Bronchial epithelial cell (primary cell): Measurements from ENCODE around the gene NKTR. TPM values are rescaled to one million over a fixed set of nuclear protein-coding genes. Genes with fewer than 3 reads are reported as not detected.

ENCODE experiments used
- DNase-seq: peaks from one replicate; pipeline ENCODE4 v3.0.0-alpha.2; 2010; ENCODE audit warnings: low read depth
- FAIRE-seq: peaks from 2 replicates; lab custom pipeline; 2011; peaks lifted over from hg19 to GRCh38; lab: Jason Lieb, UNC
- H3K27me3 ChIP-seq: 2 replicates; pipeline ENCODE4 v1.5.1; 2011; ENCODE audit warnings: low read length; ENCODE audit not compliant: control insufficient read depth, insufficient read depth
- H3K36me3 ChIP-seq: 2 replicates; pipeline ENCODE4 v1.5.1; 2011; ENCODE audit warnings: low read length; ENCODE audit not compliant: control insufficient read depth, insufficient read depth
- H3K4me3 ChIP-seq: 2 replicates; pipeline ENCODE4 v1.5.1; 2011; ENCODE audit warnings: mild to moderate bottlenecking, low read depth, low read length, control low read depth
- total RNA-seq: library from RNA; depleted of rRNA; stranded (reverse); fragments of >200 nt; gene quantifications from 2 replicates; pipeline ENCODE4 v1.2.1, GENCODE V29; 2014
- TF ChIP-seq, protein P1 (sequence below): IDR thresholded peaks from 2 replicates; pipeline ENCODE4 v1.5.1; 2011; ENCODE audit warnings: mild to moderate bottlenecking, moderate library complexity, low read length, control low read depth, inconsistent platforms; ENCODE audit not compliant: insufficient read depth, severe bottlenecking

The NKTR gene
- total RNA-seq, 1 donor from 2014 or later: 33.4 TPM

DNA sequence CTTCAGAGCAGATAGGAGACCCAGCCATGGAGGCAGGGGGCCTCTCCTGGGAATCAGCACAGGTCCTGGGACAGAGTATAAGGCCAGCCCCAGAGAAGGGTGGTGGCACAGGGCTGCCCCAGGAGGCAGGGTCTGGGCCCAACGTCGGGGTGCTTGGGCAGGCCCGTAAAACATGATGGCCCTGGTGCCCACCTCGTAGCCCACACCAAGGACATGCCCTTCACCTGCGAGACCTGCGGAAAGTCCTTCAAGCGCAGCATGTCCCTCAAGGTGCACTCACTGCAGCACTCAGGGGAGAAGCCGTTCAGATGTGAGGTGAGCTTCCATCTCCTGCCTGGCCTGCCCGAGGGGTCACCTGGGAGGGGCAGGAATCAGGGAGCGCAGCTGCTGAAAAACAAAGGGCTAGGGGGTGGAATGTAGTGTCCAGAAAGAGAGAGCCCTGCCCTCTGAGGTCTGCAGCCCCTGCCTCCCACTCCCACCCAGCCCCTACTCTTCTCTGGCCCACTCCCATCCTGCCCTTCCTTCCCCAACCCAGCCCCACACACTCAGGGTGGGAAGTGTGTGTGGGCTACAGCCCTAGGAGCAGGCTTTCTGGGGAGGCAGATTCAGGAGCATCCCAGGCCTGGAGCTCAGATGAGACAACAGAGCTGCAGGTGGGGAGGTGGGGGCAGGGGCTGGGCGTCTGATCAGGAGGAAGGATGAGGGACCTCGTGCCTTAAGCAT lies 62.5 kb downstream of the NKTR start:
- TF ChIP-seq, protein P1, sequence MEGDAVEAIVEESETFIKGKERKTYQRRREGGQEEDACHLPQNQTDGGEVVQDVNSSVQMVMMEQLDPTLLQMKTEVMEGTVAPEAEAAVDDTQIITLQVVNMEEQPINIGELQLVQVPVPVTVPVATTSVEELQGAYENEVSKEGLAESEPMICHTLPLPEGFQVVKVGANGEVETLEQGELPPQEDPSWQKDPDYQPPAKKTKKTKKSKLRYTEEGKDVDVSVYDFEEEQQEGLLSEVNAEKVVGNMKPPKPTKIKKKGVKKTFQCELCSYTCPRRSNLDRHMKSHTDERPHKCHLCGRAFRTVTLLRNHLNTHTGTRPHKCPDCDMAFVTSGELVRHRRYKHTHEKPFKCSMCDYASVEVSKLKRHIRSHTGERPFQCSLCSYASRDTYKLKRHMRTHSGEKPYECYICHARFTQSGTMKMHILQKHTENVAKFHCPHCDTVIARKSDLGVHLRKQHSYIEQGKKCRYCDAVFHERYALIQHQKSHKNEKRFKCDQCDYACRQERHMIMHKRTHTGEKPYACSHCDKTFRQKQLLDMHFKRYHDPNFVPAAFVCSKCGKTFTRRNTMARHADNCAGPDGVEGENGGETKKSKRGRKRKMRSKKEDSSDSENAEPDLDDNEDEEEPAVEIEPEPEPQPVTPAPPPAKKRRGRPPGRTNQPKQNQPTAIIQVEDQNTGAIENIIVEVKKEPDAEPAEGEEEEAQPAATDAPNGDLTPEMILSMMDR: no peak
- no peak overlapping the region for H3K4me3 ChIP-seq
- no peaks in the 10 kb centered on the region for H3K27me3 ChIP-seq
- H3K36me3 ChIP-seq: peaks cover 8% of the 10 kb centered on the region
- FAIRE-seq: no peak
- no peak for DNase-seq

DNA sequence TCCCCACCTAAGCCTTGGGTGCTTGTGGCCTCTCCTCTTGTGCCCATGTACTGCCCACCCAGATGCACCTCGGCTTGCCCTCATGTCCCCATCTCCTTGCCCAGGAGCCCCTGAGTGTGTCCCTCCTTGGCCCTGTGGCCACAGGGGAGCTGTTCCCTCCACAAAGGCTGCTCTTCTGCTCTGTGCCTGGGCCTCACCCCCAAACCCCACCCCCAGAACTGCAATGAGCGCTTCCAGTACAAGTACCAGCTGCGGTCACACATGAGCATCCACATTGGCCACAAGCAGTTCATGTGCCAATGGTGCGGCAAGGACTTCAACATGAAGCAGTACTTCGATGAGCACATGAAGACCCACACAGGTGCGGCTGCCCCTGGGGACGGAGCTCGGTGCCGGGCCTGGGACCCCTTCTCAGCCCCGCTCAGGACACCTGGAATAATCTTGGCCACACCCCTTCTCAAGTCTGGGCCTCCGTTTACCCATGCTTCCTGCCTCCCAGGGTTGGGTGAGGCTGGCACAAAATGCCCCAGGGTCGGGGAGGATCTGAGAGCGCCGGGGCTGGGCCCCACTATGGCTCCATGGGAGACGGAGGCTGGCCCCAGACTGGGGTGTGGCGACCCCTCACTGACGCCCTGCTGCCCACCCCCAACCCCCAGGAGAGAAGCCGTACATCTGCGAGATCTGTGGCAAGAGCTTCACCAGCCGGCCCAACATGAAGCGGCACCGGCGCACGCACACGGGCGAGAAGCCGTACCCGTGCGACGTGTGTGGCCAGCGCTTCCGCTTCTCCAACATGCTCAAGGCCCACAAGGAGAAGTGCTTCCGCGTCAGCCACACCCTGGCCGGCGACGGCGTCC lies 63.3 kb downstream of the NKTR start:
- DNase-seq: no peak
- no peaks in the 10 kb centered on the region for H3K27me3 ChIP-seq
- no peak overlapping the region for H3K4me3 ChIP-seq
- peaks cover 3% of the 10 kb centered on the region for H3K36me3 ChIP-seq
- FAIRE-seq: no peak
- TF ChIP-seq, protein P1: no peak

DNA sequence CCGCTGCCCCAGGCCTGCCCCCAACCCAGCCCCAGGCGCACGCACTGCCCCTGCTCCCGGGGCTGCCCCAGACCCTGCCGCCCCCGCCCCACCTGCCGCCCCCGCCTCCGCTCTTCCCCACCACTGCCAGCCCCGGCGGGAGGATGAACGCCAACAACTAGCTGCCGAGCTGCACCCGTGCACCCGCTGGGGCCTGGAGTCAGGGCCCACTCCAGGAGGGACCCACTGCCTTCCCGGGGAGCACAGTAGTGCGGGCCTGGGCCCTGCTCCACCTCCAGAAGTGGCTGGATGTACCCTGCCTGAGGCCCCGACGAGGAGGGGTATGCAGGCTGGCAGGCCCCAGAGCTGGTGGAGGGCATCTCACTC lies 63.9 kb downstream of the NKTR start:
- no peak overlapping the region for H3K4me3 ChIP-seq

DNA sequence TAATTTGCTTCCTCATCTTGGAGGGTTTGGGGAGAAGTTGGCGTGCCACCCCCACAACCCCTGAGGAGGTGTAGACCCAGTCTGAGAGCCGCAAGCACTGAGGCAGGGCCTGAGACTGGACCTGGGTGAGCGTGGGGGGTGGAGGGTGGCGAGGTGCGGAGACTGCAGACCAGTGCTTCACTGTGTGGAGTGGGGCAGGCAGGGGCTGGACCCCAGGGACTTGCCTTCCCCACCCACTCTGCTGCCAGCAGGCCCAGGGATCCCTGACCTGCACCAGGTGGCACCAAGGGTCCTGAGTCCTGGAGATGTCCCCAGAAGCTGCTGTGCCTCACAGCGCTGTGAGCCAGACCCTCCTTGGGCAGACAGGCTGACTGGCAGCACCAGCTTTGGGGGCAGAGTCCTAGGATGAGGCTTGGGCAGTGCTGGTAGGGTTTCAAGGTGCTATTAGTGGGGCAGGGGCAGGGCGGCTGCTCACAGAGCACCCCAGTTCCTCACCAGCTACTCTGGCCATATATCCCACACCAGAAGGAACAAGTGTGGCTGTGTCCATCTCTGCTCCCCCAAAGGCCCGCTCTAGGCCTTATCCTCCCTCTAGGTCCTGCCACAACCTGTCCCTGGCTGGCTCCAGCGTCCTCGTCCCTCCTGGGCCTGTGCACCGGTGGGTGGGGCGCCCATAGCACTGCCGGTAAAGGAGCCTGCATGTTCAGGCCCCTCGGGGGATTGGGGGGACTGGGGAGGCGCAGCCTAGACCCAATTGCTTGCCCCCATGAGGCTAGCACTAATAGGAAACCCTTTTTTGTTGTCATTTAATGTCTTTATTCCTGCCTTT lies 64.8 kb downstream of the NKTR start:
- no peak overlapping the region for H3K4me3 ChIP-seq
- TF ChIP-seq, protein P1: no peak
- no peaks in the 10 kb centered on the region for H3K27me3 ChIP-seq
- H3K36me3 ChIP-seq: no peaks in the 10 kb centered on the region
- no peak for FAIRE-seq
- DNase-seq: no peak

More for the DNA sequence above, 63.9 kb downstream of the NKTR start:
- Histone ChIP-seq H3K36me3 (peaks cover 3% of the 10 kb centered on the region), H3K27me3 (no peaks in the 10 kb centered on the region)
- FAIRE-seq (no peak), DNase-seq (no peak)
- TF ChIP-seq, protein P1: no peak

DNA sequence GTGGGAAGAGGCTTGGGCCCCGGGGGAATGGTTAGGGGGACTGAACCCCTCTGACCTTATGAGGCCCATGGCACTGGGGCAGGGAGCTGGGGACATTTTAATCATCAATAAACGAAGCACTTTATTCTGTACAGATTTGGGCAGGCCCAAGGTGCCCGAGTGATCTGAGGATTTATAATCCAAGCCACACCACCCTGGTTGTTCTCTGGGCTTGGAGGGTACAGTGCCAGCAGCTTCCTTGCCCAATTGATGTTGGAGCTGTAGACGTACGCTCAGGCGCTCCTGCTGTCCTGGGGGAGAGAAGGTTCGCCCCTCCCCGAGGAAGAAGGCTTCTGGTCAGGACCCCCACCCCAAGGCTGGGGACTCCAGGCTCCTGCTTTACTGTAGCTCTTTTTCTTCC lies 65.5 kb downstream of the NKTR start:
- no peak for DNase-seq
- no peaks in the 10 kb centered on the region for H3K36me3 ChIP-seq
- FAIRE-seq: no peak
- no peak overlapping the region for H3K4me3 ChIP-seq
- TF ChIP-seq, protein P1: no peak
- no peaks in the 10 kb centered on the region for H3K27me3 ChIP-seq
